GM12872 (cell line): ENCODE results near the gene UFL1.

Experiments
- TF ChIP-seq, protein P1 (sequence below): IDR thresholded peaks from 3 replicates; pipeline ENCODE4 v1.5.1; 2011; ENCODE audit warnings: low read depth, mild to moderate bottlenecking, low read length, moderate library complexity; ENCODE audit not compliant: insufficient read depth

UFL1 gene

DNA sequence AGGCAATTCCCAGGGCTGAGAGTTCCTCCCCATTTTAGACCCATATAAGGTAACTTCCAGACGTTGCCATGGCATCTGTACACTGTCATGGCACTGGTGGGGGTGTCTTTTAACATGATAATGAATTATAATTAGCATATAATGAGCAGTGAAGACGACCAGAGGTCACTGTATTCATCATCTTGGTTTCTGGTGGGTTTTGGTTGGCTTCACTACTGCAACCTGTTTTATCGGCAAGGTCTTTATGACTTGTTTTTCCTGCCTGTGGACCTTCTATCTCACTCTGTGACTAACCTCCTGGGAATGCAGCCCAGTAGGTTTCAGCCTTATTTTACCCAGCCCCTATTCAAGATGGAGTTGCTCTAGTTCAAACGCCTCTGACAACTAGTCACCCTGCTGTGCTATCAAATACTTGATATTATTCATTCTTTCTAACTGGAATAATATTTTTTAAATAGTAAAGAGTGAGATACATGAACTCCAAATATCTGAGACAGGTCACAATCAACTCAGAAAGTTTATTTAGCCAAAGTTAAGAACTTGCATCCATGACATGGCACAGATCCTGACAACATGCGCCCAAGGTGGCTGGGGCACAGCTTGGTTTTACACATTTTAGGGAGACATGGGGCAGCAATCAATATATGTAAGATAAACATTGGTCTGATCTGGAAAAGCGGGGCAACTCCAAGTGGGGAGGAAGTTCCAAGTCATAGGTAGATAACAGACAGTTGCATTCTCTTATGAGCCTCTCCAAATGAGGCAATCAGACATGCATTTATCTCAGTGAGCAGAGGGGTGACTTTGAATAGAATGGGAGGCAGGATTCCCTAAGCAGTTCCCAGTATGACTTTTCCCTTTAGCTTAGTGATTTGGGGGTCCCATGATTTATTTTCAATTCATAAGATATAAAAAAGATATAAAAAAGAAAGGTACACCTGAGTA is 1.2 kb upstream of the UFL1 start:
- TF ChIP-seq, protein P1, sequence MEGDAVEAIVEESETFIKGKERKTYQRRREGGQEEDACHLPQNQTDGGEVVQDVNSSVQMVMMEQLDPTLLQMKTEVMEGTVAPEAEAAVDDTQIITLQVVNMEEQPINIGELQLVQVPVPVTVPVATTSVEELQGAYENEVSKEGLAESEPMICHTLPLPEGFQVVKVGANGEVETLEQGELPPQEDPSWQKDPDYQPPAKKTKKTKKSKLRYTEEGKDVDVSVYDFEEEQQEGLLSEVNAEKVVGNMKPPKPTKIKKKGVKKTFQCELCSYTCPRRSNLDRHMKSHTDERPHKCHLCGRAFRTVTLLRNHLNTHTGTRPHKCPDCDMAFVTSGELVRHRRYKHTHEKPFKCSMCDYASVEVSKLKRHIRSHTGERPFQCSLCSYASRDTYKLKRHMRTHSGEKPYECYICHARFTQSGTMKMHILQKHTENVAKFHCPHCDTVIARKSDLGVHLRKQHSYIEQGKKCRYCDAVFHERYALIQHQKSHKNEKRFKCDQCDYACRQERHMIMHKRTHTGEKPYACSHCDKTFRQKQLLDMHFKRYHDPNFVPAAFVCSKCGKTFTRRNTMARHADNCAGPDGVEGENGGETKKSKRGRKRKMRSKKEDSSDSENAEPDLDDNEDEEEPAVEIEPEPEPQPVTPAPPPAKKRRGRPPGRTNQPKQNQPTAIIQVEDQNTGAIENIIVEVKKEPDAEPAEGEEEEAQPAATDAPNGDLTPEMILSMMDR, result no peak

DNA sequence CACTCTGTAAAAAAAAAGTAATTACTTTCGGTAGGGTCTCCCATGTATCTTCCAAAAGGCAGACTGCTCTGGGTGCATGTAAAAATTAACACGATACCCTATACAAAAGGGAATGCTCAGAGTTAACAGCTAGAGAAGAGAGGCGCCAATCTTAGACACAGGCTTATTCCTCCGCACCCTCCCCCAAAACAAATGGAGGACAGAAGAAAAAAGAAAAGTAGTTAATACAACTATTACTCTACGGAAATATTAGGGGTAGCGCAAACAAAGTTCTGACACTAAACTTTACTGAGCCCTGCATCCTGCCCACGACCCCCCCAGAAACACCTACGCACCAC is 331 bp upstream of the UFL1 start:
- TF ChIP-seq, protein P1, result no peak

DNA sequence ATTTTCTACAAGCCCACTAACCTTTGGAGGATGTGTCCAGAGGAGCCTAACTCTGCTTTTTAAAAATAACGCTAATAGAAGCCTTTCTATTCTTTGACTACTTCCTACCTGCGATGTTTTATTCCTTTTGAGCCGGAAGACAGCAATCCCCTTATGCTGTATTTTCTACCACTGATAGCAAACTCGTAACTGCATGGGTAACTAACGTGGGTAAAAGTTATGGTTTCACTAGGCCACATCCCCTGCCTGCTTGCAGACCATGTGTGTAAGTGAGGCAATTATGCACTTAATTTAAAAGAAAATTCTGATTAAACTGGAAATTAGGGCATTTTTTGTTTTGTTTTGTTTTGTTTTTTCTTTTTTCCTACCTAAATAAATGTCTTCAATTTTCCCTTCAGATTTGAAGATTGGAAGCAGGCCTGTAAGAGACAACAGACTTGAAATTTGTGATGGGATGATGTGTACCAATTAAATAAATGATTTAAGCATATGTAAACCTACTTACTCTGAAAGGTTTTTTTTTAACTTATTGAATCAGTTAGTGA is 931 bp downstream of the UFL1 start:
- TF ChIP-seq, protein P1, result no peak

DNA sequence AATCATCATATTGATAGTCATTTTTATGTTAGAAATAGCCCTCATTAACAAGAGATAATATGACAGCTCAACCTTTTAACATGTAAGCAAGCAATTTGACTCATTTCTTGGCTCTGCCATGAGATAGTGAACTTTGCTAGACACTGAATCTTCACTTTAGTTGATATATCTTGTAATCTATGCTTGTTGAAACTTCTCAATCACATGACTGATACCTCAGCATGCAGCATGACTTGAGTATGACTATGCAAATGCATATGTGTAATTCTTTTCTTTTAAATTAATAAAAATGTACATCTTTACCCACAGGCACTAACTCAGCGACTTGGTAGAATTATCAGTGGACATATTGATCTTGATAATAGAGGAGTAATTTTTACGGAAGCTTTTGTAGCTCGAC is 6.6 kb downstream of the UFL1 start:
- TF ChIP-seq, protein P1, result no peak

DNA sequence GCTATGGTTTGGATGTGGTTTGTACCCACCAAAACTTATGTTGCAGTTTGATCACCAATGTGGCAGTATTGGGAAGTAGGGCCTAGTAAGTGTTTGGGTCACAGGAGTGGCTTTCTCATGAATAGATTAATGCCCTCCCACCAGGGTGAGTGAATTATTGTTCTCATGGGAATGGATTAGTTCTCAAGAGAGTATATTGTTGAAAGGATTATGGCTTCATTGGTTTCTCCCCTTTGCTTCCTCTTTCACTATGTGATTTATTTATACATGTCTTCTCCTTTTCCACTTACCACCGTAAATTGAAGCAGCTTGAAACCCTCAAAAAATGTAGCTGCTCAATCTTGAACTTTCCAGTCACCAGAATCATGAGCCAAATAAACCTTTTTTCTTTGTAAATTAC is 10.8 kb downstream of the UFL1 start:
- TF ChIP-seq, protein P1, result no peak

DNA sequence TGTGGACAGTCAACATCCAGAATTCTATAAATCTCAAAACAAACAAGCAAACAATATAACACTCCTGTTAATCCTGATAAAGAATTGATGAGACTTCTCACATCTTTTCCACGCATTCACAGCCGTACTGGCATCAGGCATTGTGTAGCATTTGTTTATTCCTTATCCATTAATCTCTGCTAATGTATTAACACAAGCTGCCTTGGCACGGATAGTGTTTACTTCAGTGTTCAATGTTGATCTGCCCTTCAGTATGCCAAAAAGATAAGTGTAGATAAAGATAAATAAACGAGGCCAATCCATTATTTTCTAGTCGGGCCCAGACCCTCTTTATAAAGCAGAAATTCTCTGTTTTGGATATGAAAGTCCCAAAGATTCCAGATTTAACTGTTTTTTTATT is 16.1 kb downstream of the UFL1 start:
- TF ChIP-seq, protein P1, result no peak

DNA sequence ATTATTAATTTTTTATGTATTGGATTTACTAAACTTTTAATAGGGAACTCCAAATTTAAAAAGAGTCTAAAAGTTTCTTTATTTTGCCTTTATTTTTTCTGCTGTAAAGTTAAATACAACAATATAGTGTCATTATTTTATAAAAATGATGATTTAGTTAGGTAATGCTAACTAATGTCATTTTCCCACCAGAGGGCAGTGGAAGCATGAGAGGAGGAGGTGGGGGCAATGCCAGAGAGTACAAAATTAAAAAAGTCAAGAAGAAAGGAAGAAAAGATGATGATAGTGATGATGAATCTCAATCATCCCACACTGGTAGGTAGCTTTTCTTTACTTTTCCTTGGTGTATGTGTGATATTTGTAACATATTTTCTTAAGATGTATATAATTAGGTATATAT is 21.1 kb downstream of the UFL1 start:
- TF ChIP-seq, protein P1, result peak; percentile 23; the same call in 1 of the 3 replicates
